GM18867 (cell line): ENCODE measurements around the gene KANSL1.
"Not testable (repeated sequence)": the region's sequence is repeated elsewhere in the genome, so short reads cannot be mapped to it uniquely, and the experiment has no call there.

Experiments used
- ATAC-seq: cut with Tn5 transposase; IDR thresholded peaks from one replicate; pipeline ENCODE4 v1.9.1; 2021; ENCODE audit warnings: mild to moderate bottlenecking, moderate library complexity; ENCODE audit not compliant: unreplicated experiment

Gene KANSL1

DNA sequence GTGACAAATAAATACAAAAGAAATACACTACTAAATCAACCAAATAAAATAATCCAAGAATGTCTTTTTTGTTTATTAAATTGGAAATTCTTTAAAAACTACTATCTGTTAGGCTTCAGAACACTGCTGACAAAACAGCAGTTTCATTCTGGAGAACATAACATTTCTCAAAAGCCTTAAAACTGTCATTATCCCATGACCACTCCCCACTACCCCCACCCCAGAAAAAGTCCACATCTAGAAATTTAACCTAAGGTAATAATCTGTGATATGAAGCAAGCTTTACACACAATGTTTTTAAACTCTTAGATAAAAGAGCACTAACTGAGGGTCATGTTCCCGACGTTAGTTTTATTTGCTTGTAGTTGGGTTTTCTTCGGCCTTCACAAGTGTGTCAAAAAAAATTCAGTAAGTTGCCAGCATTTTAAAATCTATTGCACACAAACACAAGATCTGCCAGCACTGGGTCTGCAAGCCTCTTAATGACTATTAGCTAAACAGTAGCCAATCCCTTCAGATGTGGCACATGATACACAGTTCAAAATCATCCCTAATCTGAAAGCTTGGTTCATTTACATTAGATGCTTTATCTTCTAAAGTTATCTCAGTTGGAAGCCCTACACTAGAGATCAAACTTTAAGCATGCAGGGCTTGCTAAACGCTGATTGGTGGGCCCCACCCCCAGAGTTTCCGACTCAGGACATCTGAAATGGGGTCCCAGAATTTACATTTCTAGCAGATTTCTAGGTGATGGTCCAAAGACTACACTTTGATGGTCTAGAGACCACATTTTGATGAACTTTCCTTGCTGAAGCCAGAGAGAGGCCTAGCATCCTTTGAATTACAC is 75.2 kb downstream of the KANSL1 start:
- no peak for ATAC-seq

DNA sequence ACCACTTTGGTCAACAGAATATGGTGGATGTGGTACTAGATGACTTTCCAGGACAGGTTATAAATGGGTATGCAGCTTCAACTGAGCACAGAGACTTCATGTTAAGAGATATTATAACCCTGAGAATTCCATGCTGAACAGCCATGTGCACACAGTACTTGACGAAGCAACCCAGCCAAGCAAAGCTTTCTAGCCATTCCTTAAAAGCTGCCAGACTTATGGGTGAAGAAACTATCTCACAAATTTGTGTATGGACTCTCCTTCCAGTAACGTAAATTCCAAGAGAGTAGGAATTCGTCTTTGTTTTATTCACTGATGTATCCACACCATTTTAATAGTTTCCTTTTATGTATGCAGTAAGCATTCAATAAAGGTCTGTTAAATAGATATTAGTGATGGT is 76.1 kb downstream of the KANSL1 start:
- no peak for ATAC-seq

- no peak for ATAC-seq
Measured at GRCh38 chr17:46115699-46116098, 77.5 kb downstream of the KANSL1 start.

DNA sequence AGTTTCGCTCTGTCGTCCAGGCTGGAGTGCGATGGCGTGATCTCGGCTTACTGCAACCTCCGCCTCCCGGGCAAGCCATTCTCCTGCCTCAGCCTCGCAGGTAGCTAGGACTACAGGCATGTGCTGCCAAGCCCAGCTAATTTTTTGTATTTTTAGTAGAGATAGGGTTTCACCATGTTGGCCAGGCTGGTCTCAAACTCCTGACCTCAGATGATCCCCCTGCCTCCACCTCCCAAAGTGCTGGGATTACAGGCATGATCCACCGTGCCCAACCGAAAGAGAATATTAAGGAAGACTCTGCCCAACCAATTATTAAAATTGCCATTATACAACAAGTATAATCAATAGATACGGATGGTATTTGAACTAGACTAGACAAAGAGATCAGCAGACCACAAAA is 82.0 kb downstream of the KANSL1 start:
- not testable (repeated sequence) for ATAC-seq

- no peak for ATAC-seq
Measured at GRCh38 chr17:46110219-46110618, 83.0 kb downstream of the KANSL1 start.

DNA sequence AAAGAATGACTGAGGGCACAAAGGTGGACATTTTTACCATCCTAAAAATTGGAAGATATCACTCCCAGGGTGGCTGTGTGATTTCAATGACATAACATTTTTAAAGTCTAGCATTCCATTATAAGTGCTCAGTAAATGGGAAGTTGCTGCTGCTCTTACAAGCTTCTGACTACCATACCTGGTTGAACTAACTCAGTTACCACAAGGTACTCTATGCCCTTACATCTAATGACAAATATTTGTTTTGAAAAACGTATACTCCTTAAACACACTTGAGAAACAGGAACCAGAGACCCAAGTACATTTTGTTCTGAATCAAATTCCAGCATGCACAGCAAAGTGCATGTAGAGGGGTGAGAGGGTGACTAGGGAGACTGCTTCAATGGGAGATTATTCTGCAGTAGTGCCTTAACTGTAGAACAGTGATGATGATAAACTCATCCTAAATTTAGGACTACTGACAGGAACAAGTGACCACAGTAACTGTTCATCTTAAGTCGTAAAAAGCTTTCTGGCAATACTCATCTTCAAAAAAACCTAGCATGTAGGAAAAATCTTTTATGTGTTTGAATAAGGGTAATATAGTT is 83.5 kb downstream of the KANSL1 start:
- ATAC-seq: no peak

GRCh38 chr17:46108550-46109110 is 84.6 kb downstream of the KANSL1 start:
- no peak for ATAC-seq

DNA sequence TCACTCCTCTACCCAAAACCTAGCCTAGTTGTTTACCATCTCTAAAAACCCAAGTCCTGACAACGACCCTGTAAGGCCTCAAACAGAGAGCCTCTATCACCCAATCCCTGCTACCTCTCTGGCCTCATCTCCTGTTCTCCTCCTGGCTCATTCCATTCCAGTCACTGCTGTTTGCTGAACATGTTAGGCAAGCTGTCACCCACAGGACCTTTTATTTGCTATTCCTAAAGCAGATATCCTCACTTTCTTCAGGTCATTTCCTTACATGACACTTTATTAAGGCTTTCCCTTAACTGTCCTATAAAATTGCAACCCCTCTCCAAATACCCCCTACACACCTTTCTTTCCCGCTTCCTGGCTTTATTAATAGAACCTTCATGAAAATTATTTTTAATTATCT is 85.1 kb downstream of the KANSL1 start:
- no peak for ATAC-seq

DNA sequence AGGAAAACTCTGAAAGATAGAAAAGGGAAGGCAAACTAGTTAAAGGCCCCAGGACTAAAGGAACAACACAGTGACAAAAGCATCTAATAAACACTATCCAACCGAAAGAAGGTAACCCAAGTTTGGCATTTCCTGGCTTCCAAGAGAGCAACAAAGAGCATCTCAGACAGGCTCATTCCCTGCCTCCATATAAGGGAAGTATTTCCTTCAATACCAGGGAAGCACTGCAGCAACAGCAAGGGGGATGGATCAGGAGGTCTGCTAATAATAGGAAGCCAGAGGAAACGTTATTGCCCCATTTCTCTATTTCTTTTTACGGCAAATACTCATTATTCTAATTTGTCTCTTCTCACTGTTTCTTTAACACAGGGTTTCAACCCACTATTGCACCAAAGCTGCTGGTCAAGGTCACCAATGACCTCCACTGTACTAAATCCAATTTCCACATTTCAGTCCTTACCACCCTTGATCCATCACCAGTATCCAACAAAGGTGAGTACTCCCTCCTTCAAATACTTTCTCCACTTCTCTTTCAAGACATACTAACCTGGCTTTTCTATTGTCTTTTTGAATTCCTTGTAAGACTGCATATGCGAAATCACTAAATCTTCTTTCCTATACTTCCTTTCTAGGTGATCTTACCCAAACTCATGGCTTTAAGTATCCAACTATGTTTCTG is 86.1 kb downstream of the KANSL1 start:
- ATAC-seq: no peak

- not testable (repeated sequence) for ATAC-seq
Measured at GRCh38 chr17:46102806-46103205, 90.4 kb downstream of the KANSL1 start.

- not testable (repeated sequence) for ATAC-seq
Measured at GRCh38 chr17:46101785-46102617, 91.2 kb downstream of the KANSL1 start.

DNA sequence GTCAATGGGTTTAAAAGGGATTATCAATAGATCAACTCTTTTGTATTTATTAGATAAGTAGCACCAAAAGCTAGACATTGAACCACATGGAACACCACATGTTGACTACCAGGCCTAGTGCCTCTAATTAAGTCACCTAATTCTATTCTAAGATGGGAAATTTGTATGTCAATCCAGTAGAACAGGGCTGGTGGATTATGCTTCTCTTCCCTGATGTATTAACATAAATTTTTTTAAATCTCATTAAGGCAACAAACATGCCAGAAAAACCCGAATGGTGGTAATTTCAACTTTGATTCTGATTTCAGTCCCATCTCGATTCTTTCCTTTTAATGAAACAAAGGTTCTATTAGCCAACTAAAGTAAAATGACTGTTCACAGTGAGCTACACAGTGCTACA is 92.6 kb downstream of the KANSL1 start:
- ATAC-seq: no peak

DNA sequence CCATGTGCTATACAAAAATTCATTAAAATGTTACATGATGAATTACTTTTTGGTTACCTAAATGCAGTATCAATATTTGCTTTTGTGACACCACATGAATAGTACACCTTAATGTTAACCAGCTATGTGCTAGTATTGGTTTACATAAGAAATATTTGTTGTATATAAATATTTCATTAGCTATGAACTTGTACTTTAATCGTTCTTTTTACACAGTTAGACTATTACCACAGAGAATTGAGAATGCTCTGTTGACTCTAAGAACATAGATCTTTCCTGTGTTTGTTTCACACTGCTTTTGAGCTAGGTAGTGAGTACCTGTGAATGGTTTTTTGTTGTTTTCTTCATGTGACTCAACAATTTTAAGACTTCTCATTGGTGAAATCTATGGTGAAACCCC is 93.4 kb downstream of the KANSL1 start:
- ATAC-seq: no peak

GRCh38 chr17:46097497-46097896 is 95.7 kb downstream of the KANSL1 start:
- no peak for ATAC-seq

DNA sequence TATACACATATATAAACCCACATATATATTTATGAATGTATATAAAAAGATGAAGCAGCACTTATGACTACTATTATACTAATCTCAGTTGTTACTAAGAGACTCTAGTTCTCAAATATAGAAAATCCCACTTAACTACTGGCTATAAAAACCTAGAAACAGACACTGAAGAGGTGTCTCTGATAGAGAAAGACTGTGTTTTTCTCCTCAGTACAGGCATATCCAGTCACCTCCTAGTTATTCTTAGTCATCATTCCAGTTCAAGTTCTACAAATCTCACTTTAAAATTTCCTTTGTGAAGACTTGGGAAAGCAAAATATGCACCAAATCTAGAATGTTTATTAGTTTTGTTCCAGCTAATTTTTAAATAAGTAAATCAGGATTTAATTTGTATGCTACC is 100.2 kb downstream of the KANSL1 start:
- ATAC-seq: no peak

DNA sequence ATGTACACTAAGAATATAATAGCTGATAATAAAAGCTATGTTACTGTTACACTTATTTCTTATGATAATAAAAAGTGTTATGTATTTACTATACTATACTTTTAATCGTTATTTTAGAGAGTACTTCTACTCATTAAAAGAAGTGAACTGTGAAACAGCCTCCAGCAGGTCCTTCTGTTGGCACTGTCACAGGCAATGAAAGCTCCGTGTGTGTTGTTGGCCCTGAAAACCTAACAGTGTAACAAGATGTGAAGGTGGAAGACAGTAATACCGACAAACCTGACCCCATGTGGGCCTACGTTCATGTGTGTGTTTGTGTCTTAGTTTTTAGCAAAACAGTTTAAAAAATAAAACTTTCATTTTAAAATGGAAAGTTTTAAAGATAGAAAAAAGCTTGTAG is 102.4 kb downstream of the KANSL1 start:
- ATAC-seq: no peak

- no peak for ATAC-seq
Measured at GRCh38 chr17:46089389-46089965, 103.8 kb downstream of the KANSL1 start.

DNA sequence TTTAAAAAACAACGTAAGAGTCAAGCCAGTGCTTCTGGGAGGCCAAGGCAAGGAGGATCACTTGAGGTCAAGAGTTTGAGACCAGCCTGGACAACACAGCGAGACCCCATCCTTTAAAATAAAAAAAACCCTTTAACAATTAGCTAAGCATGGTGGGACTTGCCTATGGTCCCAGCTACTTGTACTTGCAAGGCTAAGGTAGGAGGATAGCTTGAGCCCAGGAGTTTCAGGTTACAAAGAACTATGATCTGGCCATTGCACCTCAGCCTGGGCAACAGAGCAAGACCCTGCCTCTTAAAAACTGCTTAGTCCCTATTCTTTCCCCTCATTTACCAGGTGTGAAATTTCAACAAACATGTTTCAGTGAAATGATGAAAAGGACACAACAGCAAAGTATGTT is 104.6 kb downstream of the KANSL1 start:
- no peak for ATAC-seq

DNA sequence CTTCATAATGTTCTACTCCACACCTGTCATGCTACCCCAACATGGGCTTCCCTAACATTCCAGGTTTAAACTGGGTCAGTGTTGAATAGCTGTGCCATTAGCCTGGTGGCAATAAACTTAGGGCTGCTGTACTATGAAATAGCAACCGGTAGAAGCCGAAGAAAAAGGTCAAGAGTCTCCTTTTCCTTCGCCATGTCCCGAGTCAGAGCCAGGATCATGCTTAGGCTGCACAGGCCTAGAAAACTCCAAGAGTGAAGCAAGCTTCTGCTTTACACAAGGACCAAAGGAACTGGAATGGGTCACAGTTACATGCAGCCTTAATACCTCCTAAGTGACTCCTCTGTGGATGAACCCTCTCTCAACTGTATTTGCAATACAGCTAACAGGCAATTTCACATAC is 105.4 kb downstream of the KANSL1 start:
- ATAC-seq: not testable (repeated sequence)

- ATAC-seq: no peak
Measured at GRCh38 chr17:46086821-46087220, 106.4 kb downstream of the KANSL1 start.
